HepG2 (cell line): Measurements from ENCODE around the gene ZIK1. TPM values are rescaled to one million over a fixed set of nuclear protein-coding genes. Genes with fewer than 3 reads are reported as not detected.

ENCODE experiments used
- CREM ChIP-seq, 2 experiments: sonication (generic) in 1 of 2; formaldehyde crosslinking in 1 of 2; IDR thresholded peaks; 2 replicates each; pipeline versions ENCODE4 v1.4.0 to v1.6.1; 2016 to 2020; ENCODE audit warnings: antibody characterized with exemption in 1 of 2, mild to moderate bottlenecking in 1 of 2, missing genetic modification reagents in 1 of 2
- FOXA3 ChIP-seq: IDR thresholded peaks from 2 replicates; pipeline ENCODE4 v1.6.1; 2016; ENCODE audit warnings: missing genetic modification reagents, missing compliant biosample characterization
- KIAA2018 ChIP-seq: sonication (generic); formaldehyde crosslinking; IDR thresholded peaks from 2 replicates; pipeline ENCODE4 v1.5.0; 2020; ENCODE audit warnings: mild to moderate bottlenecking, missing genetic modification reagents, borderline replicate concordance
- KLF12 ChIP-seq: sonication (generic); formaldehyde crosslinking; IDR thresholded peaks from 2 replicates; pipeline ENCODE4 v1.4.0; 2020; ENCODE audit warnings: missing genetic modification reagents, borderline replicate concordance
- NFATC3 ChIP-seq: sonication (generic); formaldehyde crosslinking; IDR thresholded peaks from 2 replicates; pipeline ENCODE4 v1.5.1; 2020; ENCODE audit warnings: mild to moderate bottlenecking, missing genetic modification reagents
- PHF5A ChIP-seq: IDR thresholded peaks from one replicate; pipeline ENCODE4 v1.6.1; 2018; ENCODE audit warnings: low read depth, missing genetic modification reagents; ENCODE audit not compliant: unreplicated experiment
- POLR2AphosphoS2 ChIP-seq: IDR thresholded peaks from 2 replicates; pipeline ENCODE4 v1.6.1; 2011; ENCODE audit warnings: low read depth, low read length, improper control_type of control experiment
- TCF7L2 ChIP-seq: IDR thresholded peaks from 2 replicates; pipeline ENCODE4 v1.6.1; 2011; ENCODE audit warnings: mild to moderate bottlenecking, low read depth, low read length, moderate library complexity
- TRIM22 ChIP-seq: fragments of 450-650 bp; IDR thresholded peaks from 2 replicates; pipeline ENCODE4 v1.6.1; 2017
- WIZ ChIP-seq: sonication (generic); formaldehyde crosslinking; IDR thresholded peaks from 2 replicates; pipeline ENCODE4 v1.5.1; 2020; ENCODE audit warnings: mild to moderate bottlenecking, missing genetic modification reagents
- ZBTB49 ChIP-seq: sonication (generic); formaldehyde crosslinking; IDR thresholded peaks from 2 replicates; pipeline ENCODE4 v1.4.0; 2020; ENCODE audit warnings: missing genetic modification reagents, borderline replicate concordance
- ZNF282 ChIP-seq: fragments of 450-650 bp; IDR thresholded peaks from 2 replicates; pipeline ENCODE4 v1.6.1; 2018; ENCODE audit not compliant: partially characterized antibody
- ZNF337 ChIP-seq: sonication (generic); formaldehyde crosslinking; IDR thresholded peaks from 2 replicates; pipeline ENCODE4 v1.5.1; 2020; ENCODE audit warnings: missing genetic modification reagents, low read depth, mild to moderate bottlenecking, borderline replicate concordance
- ZNF512B ChIP-seq: sonication (generic); formaldehyde crosslinking; IDR thresholded peaks from 2 replicates; pipeline ENCODE4 v1.5.1; 2020; ENCODE audit warnings: missing genetic modification reagents, mild to moderate bottlenecking, borderline replicate concordance
- polyA plus RNA-seq, 8 experiments: library from polyadenylated mRNA; depleted of rRNA in 3 of 8; stranded (reverse) in 7 of 8; unstranded in 1 of 8; fragments of >200 nt; fragmentation: Illumina TruSeq in 4 of 8; extraction: Trizol in 4 of 8; gene quantifications; 2 replicates each; pipeline versions ENCODE4 v1.2.1 to v1.2.3, GENCODE V29; 2011 to 2016; ENCODE audit warnings: low read depth in 4 of 8, missing spikeins in 1 of 8, mixed read lengths in 1 of 8; ENCODE audit not compliant: insufficient read depth in 1 of 8
- total RNA-seq, 5 experiments: library from RNA; depleted of rRNA; stranded (reverse); fragments of >200 nt; fragmentation: Illumina TruSeq; extraction: Trizol; gene quantifications; 2 replicates each; pipeline ENCODE4 v1.2.3, GENCODE V29; 2016; ENCODE audit warnings: low read depth in 1 of 5

ZIK1 gene
- total and polyA plus RNA-seq, 2 of the 13 experiments (the other 11 are each of a cell fraction or from before 2014, with no cell fraction given) = 2.1 to 7.2 TPM

GRCh38 chr19:57578487-57579205, 5.3 kb upstream of the ZIK1 start, which contains the start of gene ZNF416 (continued):
- TF ChIP-seq CREM (IDR thresholded peaks at IDR 0.05) = peak; percentile 94
- TF ChIP-seq CREM (CRISPR knock-in tag; IDR thresholded peaks at IDR 0.05) = no peak
- no peak for TF ChIP-seq FOXA3 (CRISPR knock-in tag)
- TF ChIP-seq ZNF512B = no peak
- no peak for TF ChIP-seq ZBTB49
- TF ChIP-seq KLF12 (CRISPR knock-in tag) = 0 out of 2 replicates have a peak, but pooled peaks have one; percentile 75
- TF ChIP-seq POLR2AphosphoS2 = no peak
- no peak for TF ChIP-seq KIAA2018 (CRISPR knock-in tag)
- no peak for TF ChIP-seq NFATC3 (CRISPR knock-in tag)
- TF ChIP-seq TRIM22 = no peak
- no peak for TF ChIP-seq TCF7L2
- no peak for TF ChIP-seq WIZ (CRISPR knock-in tag)
- TF ChIP-seq ZNF337 (CRISPR knock-in tag) = no peak
- TF ChIP-seq PHF5A = no peak
- TF ChIP-seq ZNF282 = no peak
